ENCODE results near the gene DNAH5.

GRCh38 chr5:13990896-13991295, 46.4 kb upstream of the DNAH5 start:
- TF ChIP-seq CTCF (IDR thresholded peaks at IDR 0.05) = no peak
- no peak for TF ChIP-seq POLR2A (IDR thresholded peaks at IDR 0.05)

Measured in right lobe of liver (tissue), 4 donors.